ENCODE measurements around the gene PID1. TPM values are rescaled to one million over a fixed set of nuclear protein-coding genes. Genes with fewer than 3 reads are reported as not detected.

Gene PID1
- total RNA-seq, 2 donors from 2014 or later, result 0.55 to 1.6 TPM

DNA sequence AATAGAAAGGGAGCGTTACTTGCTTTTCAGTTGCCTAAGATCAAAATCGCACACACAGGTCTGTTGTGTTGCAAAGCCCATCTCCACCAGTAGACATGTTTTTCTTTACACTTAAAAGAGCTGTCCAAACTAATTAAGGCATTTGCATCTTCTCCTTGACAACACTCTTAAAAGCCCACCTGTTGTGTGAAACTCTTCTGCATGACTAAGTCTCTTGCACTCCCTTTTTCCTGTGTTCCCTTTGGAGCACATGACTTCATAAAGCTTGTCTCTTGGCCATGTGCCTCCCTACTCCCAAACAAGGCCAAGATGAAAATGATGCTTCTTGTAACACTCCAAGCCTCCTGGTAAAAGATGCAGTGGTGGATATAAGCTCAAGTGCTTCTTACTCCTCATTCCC is 26.1 kb downstream of the PID1 start:
- no peak overlapping the region for H3K4me3 Mint-ChIP-seq
- peaks cover 21% of the 10 kb centered on the region for H3K9me3 Mint-ChIP-seq
- Histone ChIP-seq H3K9me3 (ENCODE audit: control insufficient read depth, low read length) (peaks cover 17% of the 10 kb centered on the region), H3K27ac (ENCODE audit: low read depth, low read length) (no peak overlapping the region), H3K4me3 (ENCODE audit: low read length) (no peak overlapping the region), H3K9ac (ENCODE audit: extremely low read depth, low read length, poor library complexity, severe bottlenecking) (no peak overlapping the region), H3K36me3 (ENCODE audit: control insufficient read depth, insufficient read depth, low read length) (no peaks in the 10 kb centered on the region), H3K27me3 (ENCODE audit: control insufficient read depth, insufficient read depth, low read length, poor library complexity, severe bottlenecking) (no peaks in the 10 kb centered on the region), H3K4me1 (ENCODE audit: control insufficient read depth, insufficient read depth, low read length) (no peaks in the 10 kb centered on the region)
- 76 to 92% methylated on average over 2 of the region's 2 CpGs for WGBS, 2 experiments (ENCODE audit: insufficient coverage in 1 of 2, insufficient read length in 1 of 2)
- no peak overlapping the region for H3K27ac Mint-ChIP-seq
- no peaks in the 10 kb centered on the region for H3K27me3 Mint-ChIP-seq (ENCODE audit: insufficient read depth)
- H3K4me1 Mint-ChIP-seq, result peaks cover 5% of the 10 kb centered on the region
- TF ChIP-seq, protein P1, sequence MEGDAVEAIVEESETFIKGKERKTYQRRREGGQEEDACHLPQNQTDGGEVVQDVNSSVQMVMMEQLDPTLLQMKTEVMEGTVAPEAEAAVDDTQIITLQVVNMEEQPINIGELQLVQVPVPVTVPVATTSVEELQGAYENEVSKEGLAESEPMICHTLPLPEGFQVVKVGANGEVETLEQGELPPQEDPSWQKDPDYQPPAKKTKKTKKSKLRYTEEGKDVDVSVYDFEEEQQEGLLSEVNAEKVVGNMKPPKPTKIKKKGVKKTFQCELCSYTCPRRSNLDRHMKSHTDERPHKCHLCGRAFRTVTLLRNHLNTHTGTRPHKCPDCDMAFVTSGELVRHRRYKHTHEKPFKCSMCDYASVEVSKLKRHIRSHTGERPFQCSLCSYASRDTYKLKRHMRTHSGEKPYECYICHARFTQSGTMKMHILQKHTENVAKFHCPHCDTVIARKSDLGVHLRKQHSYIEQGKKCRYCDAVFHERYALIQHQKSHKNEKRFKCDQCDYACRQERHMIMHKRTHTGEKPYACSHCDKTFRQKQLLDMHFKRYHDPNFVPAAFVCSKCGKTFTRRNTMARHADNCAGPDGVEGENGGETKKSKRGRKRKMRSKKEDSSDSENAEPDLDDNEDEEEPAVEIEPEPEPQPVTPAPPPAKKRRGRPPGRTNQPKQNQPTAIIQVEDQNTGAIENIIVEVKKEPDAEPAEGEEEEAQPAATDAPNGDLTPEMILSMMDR (conservative IDR thresholded peaks at IDR 0.05), result no peak
- H3K36me3 Mint-ChIP-seq (ENCODE audit: low read depth), result no peaks in the 10 kb centered on the region
- DNase-seq, result no peak

DNA sequence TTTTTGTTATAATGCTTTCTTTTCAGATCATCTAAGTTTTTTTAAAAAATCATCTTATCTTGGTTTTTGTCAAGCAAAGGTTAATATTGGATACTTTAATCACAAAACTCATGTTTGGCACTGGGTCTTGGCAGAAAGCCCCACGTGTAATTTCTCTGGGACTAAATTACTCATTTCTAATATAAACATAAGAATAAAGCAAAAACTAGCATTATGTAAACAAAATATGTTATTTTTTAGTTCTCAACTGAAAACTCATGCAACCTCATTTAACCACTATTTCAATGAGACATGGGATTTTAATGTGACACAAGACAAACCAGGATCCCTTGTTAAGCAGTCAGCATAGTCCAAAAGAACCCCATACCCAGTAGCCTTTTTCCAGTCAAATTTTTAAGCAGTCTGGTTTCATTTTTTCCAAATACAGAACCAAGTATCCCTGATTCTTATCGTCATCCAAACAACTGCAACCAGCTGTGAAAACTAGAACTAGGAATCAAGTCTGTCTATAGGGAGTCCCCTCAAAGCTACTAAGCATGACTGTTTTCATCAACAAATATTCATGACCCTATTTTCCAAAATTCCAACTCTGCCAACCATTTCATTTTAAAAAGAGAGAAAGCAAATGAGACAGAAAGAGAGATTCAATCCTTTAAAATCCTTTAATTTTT is 27.1 kb downstream of the PID1 start:
- H3K36me3 ChIP-seq (ENCODE audit: control insufficient read depth, insufficient read depth, low read length), result no peaks in the 10 kb centered on the region
- peaks cover 5% of the 10 kb centered on the region for H3K4me1 Mint-ChIP-seq
- no peaks in the 10 kb centered on the region for H3K4me1 ChIP-seq (ENCODE audit: control insufficient read depth, insufficient read depth, low read length)
- no peaks in the 10 kb centered on the region for H3K27me3 Mint-ChIP-seq (ENCODE audit: insufficient read depth)
- H3K27me3 ChIP-seq (ENCODE audit: control insufficient read depth, insufficient read depth, low read length, poor library complexity, severe bottlenecking), result no peaks in the 10 kb centered on the region
- H3K4me3 ChIP-seq (ENCODE audit: low read length), result no peak overlapping the region
- H3K9ac ChIP-seq (ENCODE audit: extremely low read depth, low read length, poor library complexity, severe bottlenecking), result no peak overlapping the region
- H3K9me3 ChIP-seq (ENCODE audit: control insufficient read depth, low read length), result peaks cover 17% of the 10 kb centered on the region
- H3K9me3 Mint-ChIP-seq, result peaks cover 21% of the 10 kb centered on the region
- DNase-seq, result no peak
- no peaks in the 10 kb centered on the region for H3K36me3 Mint-ChIP-seq (ENCODE audit: low read depth)
- H3K27ac Mint-ChIP-seq, result no peak overlapping the region
- H3K27ac ChIP-seq (ENCODE audit: low read depth, low read length), result no peak overlapping the region
- 80 to 100% methylated on average over 1 to 2 of the region's 2 CpGs for WGBS, 2 experiments (ENCODE audit: insufficient coverage in 1 of 2, insufficient read length in 1 of 2)
- TF ChIP-seq, protein P1 (conservative IDR thresholded peaks at IDR 0.05), result no peak
- H3K4me3 Mint-ChIP-seq, result no peak overlapping the region

GRCh38 chr2:229240984-229241491 is 30.0 kb downstream of the PID1 start:
- TF ChIP-seq, protein P1 (conservative IDR thresholded peaks at IDR 0.05), result no peak
- no peaks in the 10 kb centered on the region for H3K27me3 ChIP-seq (ENCODE audit: control insufficient read depth, insufficient read depth, low read length, poor library complexity, severe bottlenecking)
- Mint-ChIP-seq H3K27ac (no peak overlapping the region), H3K9me3 (peaks cover 21% of the 10 kb centered on the region), H3K36me3 (ENCODE audit: low read depth) (no peaks in the 10 kb centered on the region), H3K4me1 (peaks cover 5% of the 10 kb centered on the region), H3K4me3 (no peak overlapping the region), H3K27me3 (ENCODE audit: insufficient read depth) (no peaks in the 10 kb centered on the region)
- no peak for DNase-seq
- H3K4me3 ChIP-seq (ENCODE audit: low read length), result no peak overlapping the region
- H3K27ac ChIP-seq (ENCODE audit: low read depth, low read length), result no peak overlapping the region
- H3K36me3 ChIP-seq (ENCODE audit: control insufficient read depth, insufficient read depth, low read length), result no peaks in the 10 kb centered on the region
- peaks cover 17% of the 10 kb centered on the region for H3K9me3 ChIP-seq (ENCODE audit: control insufficient read depth, low read length)
- no peaks in the 10 kb centered on the region for H3K4me1 ChIP-seq (ENCODE audit: control insufficient read depth, insufficient read depth, low read length)
- no peak overlapping the region for H3K9ac ChIP-seq (ENCODE audit: extremely low read depth, low read length, poor library complexity, severe bottlenecking)

All from endodermal cell (in vitro differentiated cells).